KBM-7 (cell line): ENCODE data around the gene ACP5.
"Not testable (repeated sequence)": the region's sequence is repeated elsewhere in the genome, so short reads cannot be mapped to it uniquely, and the experiment has no call there.

Source experiments
- DNase-seq: peaks from one replicate; pipeline ENCODE4 v3.0.0-alpha.2; 2015
- in situ Hi-C: fragments of 300-500 bp; cut with MboI; formaldehyde crosslinking; loops from 2 replicates; pipeline ENCODE4 v1.14.3; 2020; ENCODE audit warnings: low sequenced_read_pairs, low pct_unique_long_range_greater_than_20kb, mixed read lengths

Gene ACP5

GRCh38 chr19:11577451-11578257 is at the start of gene ACP5:
Gene ACP5 (minus strand): TSS chr19:11577645. CDS start chr19:11577317, 328 bp downstream.
- DNase-seq, result no peak
- in situ Hi-C loops, result no loop called here

- no peak for DNase-seq
- in situ Hi-C loops, result no loop called here
Measured at GRCh38 chr19:11626252-11626651, 48.8 kb upstream of the ACP5 start.

GRCh38 chr19:11624069-11624463 is 46.6 kb upstream of the ACP5 start:
- in situ Hi-C loops, result no loop called here
- DNase-seq, result no peak

GRCh38 chr19:11622401-11622800 is 45.0 kb upstream of the ACP5 start:
- in situ Hi-C loops, DNase-seq: not testable (repeated sequence)

- in situ Hi-C loops, result no loop called here
- no peak for DNase-seq
Measured at GRCh38 chr19:11620553-11620952, 43.1 kb upstream of the ACP5 start.

- in situ Hi-C loops, result no loop called here
- DNase-seq, result peak; percentile 18
Measured at GRCh38 chr19:11617180-11618062, 40.0 kb upstream of the ACP5 start.

- in situ Hi-C loops, result no loop called here
- peak; percentile 15 for DNase-seq
Measured at GRCh38 chr19:11612816-11613511, 35.5 kb upstream of the ACP5 start.

- DNase-seq, result no peak
- in situ Hi-C loops, result no loop called here
Measured at GRCh38 chr19:11611730-11612129, 34.3 kb upstream of the ACP5 start.

GRCh38 chr19:11606484-11606883 is 29.0 kb upstream of the ACP5 start:
- no peak for DNase-seq
- in situ Hi-C loops, result no loop called here

GRCh38 chr19:11599704-11600103 is 22.3 kb upstream of the ACP5 start:
- in situ Hi-C loops, DNase-seq: not testable (repeated sequence)

GRCh38 chr19:11598746-11599145 is 21.3 kb upstream of the ACP5 start:
- in situ Hi-C loops, result no loop called here
- no peak for DNase-seq

- in situ Hi-C loops, result no loop called here
- no peak for DNase-seq
Measured at GRCh38 chr19:11598103-11598483, 20.6 kb upstream of the ACP5 start.

- in situ Hi-C loops, result no loop called here
- DNase-seq, result peak; percentile 97
Measured at GRCh38 chr19:11597202-11598102, 20.0 kb upstream of the ACP5 start, which contains the start of gene ZNF627. Gene ZNF627 (plus strand): TSS chr19:11597483. CDS start chr19:11597628, 145 bp downstream.

GRCh38 chr19:11596156-11596555 is 18.7 kb upstream of the ACP5 start:
- in situ Hi-C loops, result no loop called here
- no peak for DNase-seq

- in situ Hi-C loops, result no loop called here
- DNase-seq, result no peak
Measured at GRCh38 chr19:11594084-11594483, 16.6 kb upstream of the ACP5 start.

GRCh38 chr19:11587975-11588631 is 10.7 kb upstream of the ACP5 start:
- in situ Hi-C loops, result no loop called here
- DNase-seq, result no peak

GRCh38 chr19:11587302-11587974 is 10.0 kb upstream of the ACP5 start:
- peak; percentile 85 for DNase-seq
- in situ Hi-C loops, result no loop called here

- in situ Hi-C loops, result no loop called here
Measured at GRCh38 chr19:11586331-11586730, 8.9 kb upstream of the ACP5 start.

More at GRCh38 chr19:11586331-11586730, 8.9 kb upstream of the ACP5 start:
- DNase-seq, result no peak
